Esophagus muscularis mucosa (tissue), 3 donors: ENCODE measurements around the gene SIRPD.

Experiments used
- CTCF ChIP-seq, 3 experiments: fragments of 200-600 bp in 2 of 3; fragments of 450-650 bp in 1 of 3; sonication (generic) in 2 of 3; IDR thresholded peaks; one replicate each; pipeline ENCODE4 v1.5.1; 2017 to 2019; ENCODE audit warnings: antibody characterized with exemption in 3 of 3, mild to moderate bottlenecking in 2 of 3, moderate library complexity in 1 of 3
- POLR2A ChIP-seq: fragments of 450-650 bp; IDR thresholded peaks from one replicate; pipeline ENCODE4 v1.6.1; 2017; ENCODE audit warnings: antibody characterized with exemption, moderate library complexity, mild to moderate bottlenecking, low read depth

GRCh38 chr20:1503564-1504227, 53.8 kb downstream of the SIRPD start:
- TF ChIP-seq CTCF (IDR thresholded peaks at IDR 0.05) (peak; percentile 47 to 71 (median 63)), POLR2A (no peak)
